Epithelial cell of proximal tubule (primary cell): Measurements from ENCODE around the gene SETD7. TPM values are rescaled to one million over a fixed set of nuclear protein-coding genes. Genes with fewer than 3 reads are reported as not detected.

ENCODE experiments used
- DNase-seq: peaks from one replicate; pipeline ENCODE4 v3.0.0-alpha.2; 2011; ENCODE audit warnings: low read depth
- H3K4me3 ChIP-seq: 2 replicates; pipeline ENCODE4 v1.5.1; 2011; ENCODE audit warnings: low read depth, mild to moderate bottlenecking, low read length
- CTCF ChIP-seq: conservative IDR thresholded peaks from 2 replicates; pipeline ENCODE4 v1.5.1; 2012; ENCODE audit warnings: low read depth, mild to moderate bottlenecking, low read length
- total RNA-seq: library from RNA; depleted of rRNA; stranded (reverse); fragments of >200 nt; gene quantifications from 2 replicates; pipeline ENCODE4 v1.2.3, GENCODE V29; 2015

Gene SETD7
- total RNA-seq, 1 donor from 2014 or later: 21.7 TPM

GRCh38 chr4:139575072-139575471 is 19.1 kb upstream of the SETD7 start:
- DNase-seq: no peak
- H3K4me3 ChIP-seq: no peak overlapping the region
- TF ChIP-seq CTCF: no peak

DNA sequence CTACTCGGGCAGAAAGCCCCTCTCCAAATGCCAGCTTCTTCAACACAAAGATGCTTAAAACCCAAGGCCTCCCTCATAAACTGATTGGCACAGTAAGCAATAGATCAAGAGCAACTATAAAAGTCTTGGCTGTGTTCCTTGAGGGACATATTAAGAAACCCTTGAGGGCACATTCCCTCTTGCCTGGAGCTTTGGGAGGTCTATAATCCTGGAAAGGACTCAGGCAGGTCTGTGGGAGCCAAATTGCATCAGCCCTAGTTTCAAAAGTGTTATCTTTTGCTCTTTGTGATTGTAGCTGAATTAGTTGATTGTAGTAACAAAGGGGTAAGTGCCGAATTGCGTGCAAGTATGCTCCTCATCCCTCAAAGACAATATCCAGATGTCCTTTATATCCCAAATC is 18.6 kb upstream of the SETD7 start:
- no peak overlapping the region for H3K4me3 ChIP-seq
- DNase-seq: no peak
- no peak for TF ChIP-seq CTCF

GRCh38 chr4:139568206-139568955 is 12.4 kb upstream of the SETD7 start:
- DNase-seq: no peak
- no peak overlapping the region for H3K4me3 ChIP-seq
- no peak for TF ChIP-seq CTCF

GRCh38 chr4:139567159-139567870 is 11.3 kb upstream of the SETD7 start:
- H3K4me3 ChIP-seq: no peak overlapping the region
- no peak for TF ChIP-seq CTCF
- DNase-seq: no peak

GRCh38 chr4:139564502-139564901 is 8.5 kb upstream of the SETD7 start:
- DNase-seq: no peak
- no peak overlapping the region for H3K4me3 ChIP-seq
- peak; percentile 34 for TF ChIP-seq CTCF

DNA sequence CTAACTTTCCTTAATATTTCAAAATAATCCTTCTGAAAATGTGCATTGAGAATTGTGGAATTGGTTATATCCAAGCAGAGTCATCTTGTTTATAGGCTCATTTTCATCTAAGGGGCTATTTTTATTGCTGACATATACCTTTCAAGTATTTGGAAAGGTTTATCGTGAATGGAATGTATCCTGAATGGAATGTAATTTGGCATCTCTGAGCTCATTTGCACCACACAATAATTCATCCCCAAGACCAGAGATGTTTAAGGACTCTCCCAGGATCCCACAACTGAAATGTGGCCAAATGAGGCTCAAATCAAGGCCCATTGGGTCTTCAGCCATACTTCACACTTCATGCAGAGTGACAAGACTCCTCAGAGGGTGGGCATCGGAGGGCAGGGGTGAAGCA is 7.5 kb upstream of the SETD7 start:
- no peak for DNase-seq
- TF ChIP-seq CTCF: no peak
- H3K4me3 ChIP-seq: no peak overlapping the region
